Small intestine (tissue), 7 donors: ENCODE results near the gene NPTX1. TPM values are rescaled to one million over a fixed set of nuclear protein-coding genes. Genes with fewer than 3 reads are reported as not detected.

ENCODE experiments used
- DNase-seq, 2 donors: peaks; one replicate each; pipeline versions ENCODE4 v3.0.0 to v3.0.0-alpha.2; 2013
- FAIRE-seq: peaks from 2 replicates; lab custom pipeline; 2012; peaks lifted over from hg19 to GRCh38; lab: Jason Lieb, UNC
- H3K27ac ChIP-seq, 3 donors: one replicate each; pipeline ENCODE4 v1.5.1; 2013; ENCODE audit warnings: low read length in 2 of 3, mild to moderate bottlenecking in 2 of 3, control low read depth in 1 of 3, inconsistent platforms in 1 of 3, low read depth in 1 of 3, moderate library complexity in 1 of 3
- H3K27me3 ChIP-seq, 3 donors: one replicate each; pipeline ENCODE4 v1.6.1; 2013; ENCODE audit warnings: low read length in 3 of 3, inconsistent platforms in 1 of 3; ENCODE audit not compliant: control insufficient read depth in 3 of 3, insufficient read depth in 3 of 3
- H3K36me3 ChIP-seq, 3 donors: one replicate each; pipeline ENCODE4 v1.6.1; 2013; ENCODE audit warnings: low read length in 3 of 3, inconsistent platforms in 1 of 3, low read depth in 1 of 3, mild to moderate bottlenecking in 1 of 3, moderate library complexity in 1 of 3; ENCODE audit not compliant: control insufficient read depth in 3 of 3, insufficient read depth in 2 of 3
- H3K4me1 ChIP-seq, 3 donors: one replicate each; pipeline ENCODE4 v1.6.1; 2013; ENCODE audit warnings: low read length in 2 of 3, inconsistent platforms in 1 of 3, low read depth in 1 of 3, mild to moderate bottlenecking in 1 of 3, moderate library complexity in 1 of 3; ENCODE audit not compliant: control insufficient read depth in 3 of 3, insufficient read depth in 2 of 3
- H3K4me3 ChIP-seq, 3 donors: one replicate each; pipeline ENCODE4 v1.5.1; 2013; ENCODE audit warnings: low read length in 3 of 3, control low read depth in 1 of 3, inconsistent platforms in 1 of 3, low read depth in 1 of 3, mild to moderate bottlenecking in 1 of 3, moderate library complexity in 1 of 3
- H3K9me3 ChIP-seq, 2 donors: one replicate each; pipeline ENCODE4 v1.6.1; 2013; ENCODE audit warnings: low read depth in 1 of 2, low read length in 1 of 2; ENCODE audit not compliant: control insufficient read depth in 2 of 2, insufficient read depth in 1 of 2
- WGBS, 3 donors: extraction: QIAGEN DNeasy Blood & Tissue Kit; methylation state at CpG; one replicate each; pipeline ENCODE4 v1.1.7; 2013; 5-methylcytosine and 5-hydroxymethylcytosine counted together
- polyA plus RNA-seq, 4 donors: library from polyadenylated mRNA; stranded (reverse) in 3 of 4; unstranded in 1 of 4; fragments of 200-250 nt in 3 of 4; fragments of 120-200 nt in 1 of 4; gene quantifications; one replicate each; pipeline versions ENCODE4 v1.2.1 to v1.2.3, GENCODE V29; 2013
- donor health status: healthy with polysubstance abuse.
- donor health status: control.
- donor health status: control.
- donor health status: Bipolar disorder and iron deficiency.
- donor health status: healthy.

Gene NPTX1
- polyA plus RNA-seq, 4 donors = 0.15 to 0.39 TPM; not detected in 2

GRCh38 chr17:80499961-80500665 is 23.7 kb upstream of the NPTX1 start:
- no peak overlapping the region for H3K4me3 ChIP-seq
- WGBS, 3 donors = 66 to 68% (median 67%) methylated on average over 22 of the region's 22 CpGs
- DNase-seq = no peak
- H3K27ac ChIP-seq = no peak overlapping the region
- no peaks in the 10 kb centered on the region for H3K9me3 ChIP-seq
- no peaks in the 10 kb centered on the region for H3K36me3 ChIP-seq
- peaks cover 0 to 36% (median 0%) of the 10 kb centered on the region in 3 donors for H3K27me3 ChIP-seq
- H3K4me1 ChIP-seq = no peaks in the 10 kb centered on the region
- FAIRE-seq = no peak

DNA sequence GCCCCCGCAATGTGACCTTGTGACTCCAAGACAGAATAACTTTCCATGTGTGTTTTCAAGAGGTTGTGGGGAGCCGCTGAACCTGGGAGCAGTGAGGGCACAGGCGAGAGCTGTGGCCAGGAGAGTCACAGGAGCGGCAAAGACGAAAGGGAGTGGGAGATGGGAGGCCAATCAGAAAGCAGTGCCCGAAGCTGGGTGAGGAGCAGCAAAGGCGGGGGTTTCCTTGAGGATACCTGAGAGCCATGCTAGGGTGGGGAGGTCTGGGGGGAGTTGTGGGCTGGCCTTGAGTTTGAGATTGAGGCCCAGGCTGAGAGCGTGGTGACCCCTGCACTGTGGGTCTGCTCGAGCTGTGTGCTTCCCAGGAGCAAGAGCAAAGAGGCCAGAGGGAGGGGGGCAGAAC is 23.2 kb upstream of the NPTX1 start:
- Histone ChIP-seq H3K9me3 (no peaks in the 10 kb centered on the region), H3K27me3 (peaks cover 0 to 36% (median 0%) of the 10 kb centered on the region in 3 donors), H3K4me3 (no peak overlapping the region), H3K36me3 (no peaks in the 10 kb centered on the region), H3K27ac (no peak overlapping the region), H3K4me1 (no peaks in the 10 kb centered on the region)
- FAIRE-seq = no peak
- no peak for DNase-seq
- WGBS, 3 donors = 45 to 59% (median 46%) methylated on average over 9 of the region's 9 CpGs

DNA sequence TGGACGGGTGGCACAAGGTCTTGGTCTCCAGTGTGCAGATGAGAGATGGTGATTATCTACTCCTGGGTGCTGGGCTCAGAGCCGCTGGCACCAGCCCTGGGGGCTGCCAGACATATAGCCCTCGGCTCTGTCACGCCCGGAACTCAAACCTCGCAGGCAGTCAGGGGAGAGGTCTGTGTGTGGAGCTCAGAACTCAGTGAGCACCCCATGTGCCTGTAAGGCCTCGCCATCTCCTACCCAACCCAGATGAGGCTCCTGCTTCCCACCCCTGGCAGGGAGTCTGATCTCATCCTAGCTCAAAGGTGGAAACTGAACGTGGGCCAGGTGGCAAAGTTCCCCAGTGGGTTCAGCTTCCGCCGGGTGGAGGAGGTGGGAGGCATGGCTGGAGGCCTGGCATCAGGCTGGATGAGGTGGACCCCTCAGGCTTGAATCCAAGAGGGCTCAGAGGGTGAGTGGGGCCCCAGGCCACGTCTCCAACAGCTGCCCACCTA is 22.6 kb upstream of the NPTX1 start:
- Histone ChIP-seq H3K9me3 (no peaks in the 10 kb centered on the region), H3K27ac (no peak overlapping the region)
- 56 to 79% (median 58%) methylated on average over 11 of the region's 11 CpGs for WGBS, 3 donors

DNA sequence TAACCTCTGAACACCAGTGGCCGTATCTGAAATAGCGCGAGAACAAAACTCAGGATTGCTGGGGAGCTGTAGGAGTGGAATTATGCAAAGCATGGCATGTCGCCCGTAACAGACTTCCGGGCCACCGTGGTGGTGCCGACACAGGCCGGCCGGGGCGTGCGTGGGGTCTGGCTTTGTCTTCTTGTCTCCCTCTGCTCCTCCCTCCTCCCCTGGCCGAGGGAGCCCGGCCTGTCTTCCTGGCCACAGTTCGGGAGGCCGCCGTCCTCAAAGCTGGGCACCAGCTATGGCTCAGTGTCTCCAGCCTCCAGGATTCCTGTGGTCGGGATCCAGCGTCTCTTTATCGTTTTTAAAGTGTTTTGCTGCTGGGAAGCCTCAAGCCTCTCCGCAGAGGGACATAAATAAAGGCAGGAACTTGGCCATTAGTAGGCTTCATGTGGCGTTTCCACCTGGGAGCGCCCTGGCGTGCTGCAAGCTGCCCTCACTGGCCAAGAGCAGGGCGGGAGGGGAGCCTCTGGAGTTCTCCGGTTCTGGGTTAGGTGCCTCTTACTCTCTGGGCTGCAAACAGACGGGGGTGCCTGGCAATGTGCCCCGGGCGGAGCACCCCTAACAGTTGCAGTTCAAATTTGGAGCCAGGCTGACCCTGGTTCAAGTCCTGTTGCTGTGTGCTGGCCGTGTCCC is 22.0 kb upstream of the NPTX1 start:
- DNase-seq (no peak), FAIRE-seq (no peak)
- 50 to 58% (median 51%) methylated on average over 29 to 30 of the region's 30 CpGs for WGBS, 3 donors
- Histone ChIP-seq H3K4me1 (no peaks in the 10 kb centered on the region), H3K27ac (no peak overlapping the region), H3K36me3 (no peaks in the 10 kb centered on the region), H3K27me3 (peaks cover 0 to 45% (median 0%) of the 10 kb centered on the region in 3 donors), H3K9me3 (no peaks in the 10 kb centered on the region), H3K4me3 (no peak overlapping the region)

More for the DNA sequence above, 22.6 kb upstream of the NPTX1 start:
- DNase-seq (no peak), FAIRE-seq (no peak)
- H3K4me3 ChIP-seq = no peak overlapping the region
- H3K4me1 ChIP-seq = no peaks in the 10 kb centered on the region
- H3K27me3 ChIP-seq = peaks cover 0 to 42% (median 0%) of the 10 kb centered on the region in 3 donors
- no peaks in the 10 kb centered on the region for H3K36me3 ChIP-seq

- Histone ChIP-seq H3K4me1 (no peaks in the 10 kb centered on the region), H3K9me3 (no peaks in the 10 kb centered on the region), H3K27ac (no peak overlapping the region), H3K4me3 (no peak overlapping the region), H3K36me3 (no peaks in the 10 kb centered on the region), H3K27me3 (peaks cover 0 to 48% (median 0%) of the 10 kb centered on the region in 3 donors)
- WGBS, 3 donors = 62 to 73% (median 71%) methylated on average over 10 of the region's 10 CpGs
- FAIRE-seq = no peak
- DNase-seq = no peak
These were observed 21.4 kb upstream of the NPTX1 start for GRCh38 chr17:80497726-80498241.

DNA sequence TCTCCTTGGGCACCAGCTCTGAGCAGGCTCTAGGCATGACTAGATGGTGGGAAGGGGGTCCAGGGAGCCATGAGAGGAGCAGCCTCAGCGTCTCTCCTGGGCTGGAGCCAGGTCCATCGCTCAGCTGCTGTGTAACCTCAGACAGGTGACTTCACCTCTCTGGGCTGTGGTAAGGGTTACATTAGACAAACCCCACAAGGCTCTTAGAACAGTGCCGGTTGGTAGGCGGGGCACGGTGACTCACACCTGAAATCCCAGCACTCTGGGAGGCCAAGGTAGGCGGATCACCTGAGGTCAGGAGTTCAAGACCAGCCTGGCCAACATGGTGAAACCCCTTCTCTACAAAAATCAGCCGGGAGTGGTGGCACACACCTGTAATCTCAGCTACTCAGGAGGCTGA is 18.1 kb upstream of the NPTX1 start:
- H3K27me3 ChIP-seq = peaks cover 0 to 39% (median 0%) of the 10 kb centered on the region in 3 donors
- no peaks in the 10 kb centered on the region for H3K36me3 ChIP-seq
- no peak overlapping the region for H3K27ac ChIP-seq
- DNase-seq (no peak), FAIRE-seq (no peak)
- H3K9me3 ChIP-seq = no peaks in the 10 kb centered on the region
- peaks cover 0 to 3% (median 0%) of the 10 kb centered on the region in 3 donors for H3K4me1 ChIP-seq
- WGBS, 3 donors = 39 to 70% (median 41%) methylated on average over 7 of the region's 7 CpGs
- no peak overlapping the region for H3K4me3 ChIP-seq

DNA sequence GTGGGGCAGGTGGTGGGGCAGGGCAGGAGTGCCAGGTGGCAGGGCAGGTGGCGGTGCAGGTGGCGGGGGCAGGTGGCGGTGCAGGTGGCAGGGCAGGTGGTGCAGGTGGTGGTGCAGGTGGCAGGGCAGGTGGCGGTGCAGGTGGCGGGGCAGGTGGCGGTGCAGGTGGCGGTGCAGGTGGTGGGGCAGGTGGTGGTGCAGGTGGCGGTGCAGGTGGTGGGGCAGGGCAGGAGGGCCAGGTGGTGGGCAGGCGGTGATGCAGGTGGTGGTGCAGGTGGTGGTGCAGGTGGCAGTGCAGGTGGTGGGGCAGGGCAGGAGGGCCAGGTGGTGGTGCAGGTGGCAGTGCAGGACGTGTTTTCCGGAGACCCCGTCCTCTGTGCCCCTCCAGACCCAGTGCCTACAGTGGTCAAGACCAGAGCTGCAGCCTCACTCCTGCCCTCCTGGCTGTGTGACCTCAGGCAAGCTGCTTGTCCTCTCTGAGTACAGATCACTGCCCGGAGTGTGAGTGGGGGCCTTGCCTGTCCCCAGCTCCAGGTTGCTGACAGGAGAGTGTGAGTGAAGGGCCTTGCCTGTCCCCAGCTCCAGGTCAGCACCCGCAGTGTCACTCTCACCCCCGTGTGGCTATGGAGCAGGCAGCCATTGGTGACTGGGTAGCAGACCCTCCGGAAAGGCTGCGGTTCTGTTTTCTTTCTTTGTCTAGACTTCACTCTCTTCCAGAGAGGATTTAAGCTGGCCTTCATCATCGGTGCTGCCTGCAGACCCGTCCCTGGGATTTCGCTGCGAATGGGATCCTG is 16.1 kb upstream of the NPTX1 start:
- Histone ChIP-seq H3K4me1 (peaks cover 0 to 3% (median 0%) of the 10 kb centered on the region in 3 donors), H3K27me3 (peaks cover 0 to 33% (median 0%) of the 10 kb centered on the region in 3 donors), H3K27ac (no peak overlapping the region), H3K9me3 (peaks cover 0 to 2% of the 10 kb centered on the region in 2 donors), H3K4me3 (no peak overlapping the region), H3K36me3 (no peaks in the 10 kb centered on the region)
- FAIRE-seq (no peak), DNase-seq (no peak)
- 73 to 77% (median 76%) methylated on average over 19 to 21 of the region's 21 CpGs for WGBS, 3 donors
